ENCODE results near the gene WHRN.

The WHRN gene

DNA sequence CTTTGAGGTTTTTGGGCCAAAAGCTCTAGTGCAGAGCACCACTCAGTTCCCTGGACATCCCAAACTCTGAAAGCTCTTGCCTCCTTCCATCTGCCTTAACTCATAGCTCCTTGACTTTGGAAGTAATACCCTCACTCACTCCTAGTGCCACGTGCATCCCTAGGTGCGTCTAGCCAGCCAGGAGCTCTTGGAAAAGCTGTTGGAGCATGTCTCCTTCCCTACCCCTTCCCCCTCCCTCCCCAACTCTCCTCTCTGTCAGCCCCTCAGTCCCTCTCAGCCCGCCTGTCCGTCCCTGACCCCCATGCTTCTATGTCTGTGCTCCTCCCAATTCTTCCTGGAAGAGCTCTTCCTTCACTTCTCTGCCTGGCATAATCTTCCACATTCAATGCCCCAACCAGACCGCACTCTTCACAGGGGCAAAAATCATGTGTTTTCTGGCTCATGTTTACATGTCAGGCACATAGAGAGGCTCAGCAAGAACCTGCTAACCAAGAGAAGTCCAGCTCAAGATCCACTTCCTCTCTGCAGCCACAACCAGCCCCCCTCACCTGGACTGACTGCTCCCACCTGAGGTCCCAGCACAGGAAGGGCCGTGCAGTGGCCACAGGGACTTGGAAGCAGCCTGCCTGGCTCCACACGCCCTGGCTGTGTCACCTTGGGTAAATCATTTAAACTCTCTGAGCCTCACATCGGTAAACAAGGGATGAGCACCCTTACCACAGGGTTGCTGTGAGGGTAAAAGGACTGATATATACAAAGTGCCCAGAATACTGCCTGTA lies 58.4 kb downstream of the WHRN start:
- no peak for DNase-seq

DNA sequence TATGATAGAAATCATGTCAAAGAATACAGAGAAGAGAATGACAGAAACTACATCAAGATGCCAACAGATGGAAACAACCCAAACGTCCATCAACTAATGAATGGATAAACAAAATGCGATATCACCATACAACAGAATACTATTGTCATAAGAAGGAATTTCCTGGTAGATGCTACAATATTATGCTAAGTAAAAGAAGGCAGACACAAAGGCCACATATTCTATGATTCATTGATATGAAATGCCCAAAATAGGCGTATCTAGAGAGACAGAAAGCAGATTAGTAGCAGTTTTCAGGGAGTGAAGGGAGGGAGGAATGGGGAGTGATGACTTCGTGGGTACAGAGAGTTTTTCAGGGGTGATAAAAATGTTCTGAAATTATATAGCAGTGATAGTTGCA lies 59.2 kb downstream of the WHRN start:
- DNase-seq = no peak

DNA sequence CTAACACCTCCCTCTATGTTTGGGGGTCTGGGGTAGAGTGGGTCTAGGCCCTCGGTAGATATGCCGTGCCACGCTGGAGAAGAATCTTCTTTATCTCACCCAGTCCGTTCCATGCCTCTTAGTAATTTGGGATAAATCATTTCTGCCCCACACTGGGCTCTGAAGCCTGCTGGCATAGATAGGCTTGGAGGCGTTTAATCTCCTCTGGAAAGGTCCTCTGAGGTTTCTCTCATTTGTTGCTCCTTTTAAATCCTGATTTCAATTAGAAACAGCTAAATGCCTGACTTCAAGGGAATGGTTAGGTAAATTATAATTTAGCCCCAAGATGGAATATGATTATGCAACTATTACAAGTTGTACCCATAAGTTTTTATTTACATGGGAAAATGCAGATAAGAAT lies 59.7 kb downstream of the WHRN start:
- no peak for DNase-seq

DNA sequence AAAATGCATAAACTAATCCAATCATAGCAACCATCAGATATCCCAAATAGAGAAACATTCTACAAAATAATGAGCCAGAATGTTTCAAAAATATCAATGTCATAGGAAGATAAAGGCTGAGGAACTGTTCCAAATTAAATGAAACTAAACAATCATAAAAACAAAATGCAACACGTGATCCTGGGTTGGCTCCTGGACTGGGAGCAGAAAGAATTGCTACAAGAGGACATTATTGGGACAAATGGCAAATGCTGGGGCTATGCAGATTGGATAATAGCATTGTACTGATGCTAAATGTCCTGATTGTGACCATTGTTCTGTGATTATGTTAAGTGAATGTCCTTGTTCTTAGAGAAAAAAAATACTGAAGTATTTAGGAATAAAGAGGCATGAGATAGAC lies 63.3 kb downstream of the WHRN start:
- no peak for DNase-seq

DNA sequence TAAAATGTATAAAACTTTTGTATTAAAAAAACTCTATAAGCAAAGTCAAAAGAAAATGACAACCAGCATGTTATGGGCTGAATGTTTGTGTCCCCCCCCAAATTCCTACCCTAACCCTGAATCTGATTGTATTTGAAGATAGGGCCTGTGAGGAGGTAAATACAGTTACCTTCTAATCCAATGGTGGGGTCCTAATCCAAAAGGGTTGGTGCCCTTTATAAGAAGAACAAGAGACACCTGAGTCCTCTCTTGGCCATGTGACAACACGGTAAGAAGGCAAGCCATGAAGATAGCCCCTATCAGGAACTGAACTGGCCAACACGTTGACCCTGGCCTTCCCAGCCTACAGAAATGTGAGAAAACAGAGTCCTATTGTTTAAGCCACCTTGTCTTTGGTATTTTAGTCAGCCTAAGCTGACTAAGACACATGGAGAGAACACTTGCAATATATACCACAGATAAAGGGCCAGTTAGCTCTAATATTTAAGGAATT lies 67.8 kb downstream of the WHRN start:
- DNase-seq = no peak

DNA sequence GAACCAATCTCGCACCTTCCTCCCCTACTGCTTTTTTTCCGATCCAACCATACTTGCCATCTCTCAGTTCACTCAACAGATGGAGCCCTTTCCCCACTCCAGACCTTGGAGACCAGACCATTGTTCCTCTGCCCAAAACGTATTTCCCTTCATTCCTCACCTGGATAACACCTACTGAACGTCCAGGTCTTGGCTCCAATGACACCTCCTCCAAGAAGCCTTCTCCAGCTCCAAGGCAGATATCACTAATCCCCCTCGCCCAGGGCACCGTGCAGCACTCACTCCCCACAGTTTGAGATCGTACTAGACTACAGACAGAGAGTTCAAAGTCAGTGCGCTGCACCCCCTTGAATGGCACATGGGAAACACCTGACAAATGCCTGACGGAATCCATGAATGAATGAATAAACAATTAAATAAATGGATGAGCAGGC lies 70.4 kb downstream of the WHRN start:
- DNase-seq = no peak

DNA sequence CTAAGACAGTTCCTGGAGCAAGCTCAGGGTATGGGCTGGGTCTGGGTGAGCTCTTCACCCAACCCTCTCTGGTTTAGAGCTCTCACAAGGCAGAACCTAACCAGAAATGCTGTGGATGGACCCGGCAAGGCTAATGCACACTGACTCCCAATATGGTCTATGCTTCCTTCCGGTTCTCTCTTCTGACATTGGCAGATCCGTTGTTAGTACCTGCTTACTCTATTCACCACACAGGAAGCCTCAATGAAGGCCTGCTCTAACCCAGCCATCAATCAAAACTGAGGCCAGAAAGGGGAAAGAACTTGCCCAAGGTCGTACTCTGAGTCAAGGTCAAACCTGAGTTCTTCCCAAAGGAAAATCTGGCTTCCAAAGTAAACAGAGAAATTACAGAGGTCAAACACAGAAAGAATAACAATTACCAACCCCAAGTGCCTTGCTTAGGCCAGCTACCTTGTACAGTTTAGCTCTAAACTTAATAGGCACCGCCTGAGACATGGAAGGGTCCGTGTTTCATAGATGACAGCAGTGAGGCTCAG lies 71.5 kb downstream of the WHRN start:
- DNase-seq = no peak

DNA sequence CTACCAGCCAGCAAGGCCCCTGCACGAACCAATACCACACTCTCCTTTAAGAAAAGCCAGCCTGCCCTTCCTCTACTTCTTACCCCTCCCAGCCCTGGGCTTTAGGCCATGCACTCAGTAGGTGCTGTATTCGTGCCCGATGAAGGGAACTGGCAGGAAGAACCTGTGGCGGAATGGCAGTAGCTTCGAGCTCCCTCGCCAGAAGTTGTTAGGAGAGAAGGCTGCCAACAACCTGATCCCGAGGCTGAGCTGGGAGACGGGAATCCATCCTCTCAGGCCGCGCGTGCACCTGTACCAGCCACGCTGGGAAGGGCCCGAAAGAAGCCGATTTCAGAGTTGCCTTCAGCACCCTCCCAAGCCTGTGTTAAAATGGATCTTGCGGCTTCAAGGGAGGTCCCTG lies 72.2 kb downstream of the WHRN start:
- no peak for DNase-seq

DNA sequence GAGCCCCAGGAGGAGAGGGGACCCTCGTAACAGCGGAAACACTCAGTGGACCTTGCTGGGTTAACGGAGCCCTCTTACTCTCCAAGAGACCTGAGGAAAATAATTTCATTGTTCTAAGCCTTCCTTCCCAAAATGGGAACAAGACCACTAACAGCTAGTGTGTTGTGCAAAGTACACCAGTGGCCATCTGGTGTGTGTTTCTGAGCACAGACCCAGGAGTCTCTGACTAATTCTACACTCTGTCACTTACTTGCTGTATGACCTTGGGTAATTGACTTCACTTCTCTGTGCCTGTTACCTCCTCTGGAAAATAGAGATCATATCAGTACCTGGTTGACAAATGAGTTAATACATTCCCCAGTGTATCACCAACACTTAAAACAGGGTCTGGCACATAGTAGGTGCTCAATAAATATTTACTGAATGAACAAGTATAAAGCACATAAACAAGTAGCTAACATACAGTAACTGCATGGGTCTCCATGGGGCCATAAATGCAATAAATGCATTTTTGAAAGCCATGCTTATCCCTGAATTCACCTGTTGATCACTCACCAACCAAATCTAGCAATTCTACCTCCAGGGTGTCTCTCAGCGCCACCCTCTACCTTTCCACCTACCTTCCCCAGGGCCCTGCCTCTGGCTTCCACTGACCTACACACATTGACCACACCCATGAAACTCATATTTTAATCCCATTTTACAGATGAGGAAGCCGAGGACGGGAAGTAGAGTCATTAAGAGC lies 72.8 kb downstream of the WHRN start:
- no peak for DNase-seq

DNA sequence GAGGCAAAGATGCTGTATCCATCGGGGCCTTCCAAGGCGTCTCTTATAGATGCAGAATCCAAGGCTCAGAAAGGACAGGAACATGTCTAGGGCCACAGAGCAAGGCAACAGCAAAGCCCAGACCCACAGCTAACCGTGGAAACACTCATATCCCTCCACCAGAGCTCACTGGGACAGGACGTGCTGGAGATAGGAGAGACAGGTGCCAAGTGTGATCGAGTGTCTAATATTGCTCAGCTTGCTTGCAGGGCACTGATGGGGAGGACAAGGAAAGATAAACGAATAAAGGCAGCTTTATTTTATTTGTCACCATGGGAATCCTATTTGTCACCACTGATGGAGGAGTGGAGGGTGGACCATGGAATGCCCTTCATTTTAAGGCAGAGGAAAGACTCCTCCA lies 73.5 kb downstream of the WHRN start:
- DNase-seq = no peak

DNA sequence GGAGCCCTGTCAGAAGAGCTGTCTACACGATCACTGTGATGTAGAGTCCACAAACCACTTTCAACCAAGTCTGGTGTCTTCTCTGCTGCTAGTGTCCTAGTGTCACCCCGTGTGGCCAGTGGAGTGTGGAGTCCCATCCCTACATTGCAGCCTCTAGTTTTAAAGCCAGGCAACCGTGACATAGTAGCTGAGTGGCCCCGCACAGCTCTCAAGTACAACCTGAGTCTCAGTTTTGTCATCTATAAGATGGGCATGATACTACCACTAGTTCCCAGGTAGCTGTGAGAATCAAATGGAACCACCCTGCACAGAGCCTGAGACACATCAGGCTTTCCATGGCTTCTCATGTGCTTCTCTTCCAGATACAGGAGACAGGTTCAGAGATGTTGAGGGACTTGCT lies 74.3 kb downstream of the WHRN start:
- no peak for DNase-seq

DNA sequence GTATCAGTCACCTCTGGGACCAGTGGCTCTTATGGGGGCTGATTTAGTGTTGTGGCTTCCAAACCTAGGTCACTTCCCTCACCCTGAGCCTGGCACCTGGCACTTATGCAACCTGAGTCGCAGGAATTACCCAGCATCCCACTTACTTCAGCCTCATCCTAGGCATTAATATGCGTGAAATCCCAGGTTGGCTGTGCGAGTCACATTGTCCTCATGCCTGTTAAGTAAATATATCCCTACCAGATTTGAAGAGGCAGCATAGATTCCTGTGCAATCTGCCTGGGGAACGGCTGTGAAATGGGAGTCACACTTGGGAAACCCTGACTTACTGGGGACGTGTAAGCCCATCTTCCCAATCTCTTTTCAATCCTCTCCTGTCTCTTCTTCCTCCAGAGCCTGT lies 74.8 kb downstream of the WHRN start:
- DNase-seq = no peak

DNA sequence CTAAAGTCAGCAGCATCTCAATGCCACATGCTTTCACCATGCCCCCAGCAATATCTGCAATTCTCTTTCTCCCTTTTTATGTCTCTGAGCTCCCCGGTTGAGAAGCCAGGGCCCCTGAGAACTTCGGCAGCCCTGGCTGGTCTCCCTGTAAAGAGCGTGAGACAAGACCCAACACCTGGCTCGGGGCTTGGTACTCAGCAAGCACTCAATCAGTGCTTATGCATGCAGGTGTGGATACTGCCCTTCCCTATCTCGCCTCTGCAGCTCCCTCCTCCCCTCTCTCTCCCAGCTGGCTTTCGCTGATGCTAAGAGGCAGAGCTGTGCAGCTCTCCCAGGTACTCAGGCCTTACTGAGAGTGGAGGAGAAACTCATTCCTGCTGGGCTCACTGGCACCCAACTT lies 75.8 kb downstream of the WHRN start:
- no peak for DNase-seq

DNA sequence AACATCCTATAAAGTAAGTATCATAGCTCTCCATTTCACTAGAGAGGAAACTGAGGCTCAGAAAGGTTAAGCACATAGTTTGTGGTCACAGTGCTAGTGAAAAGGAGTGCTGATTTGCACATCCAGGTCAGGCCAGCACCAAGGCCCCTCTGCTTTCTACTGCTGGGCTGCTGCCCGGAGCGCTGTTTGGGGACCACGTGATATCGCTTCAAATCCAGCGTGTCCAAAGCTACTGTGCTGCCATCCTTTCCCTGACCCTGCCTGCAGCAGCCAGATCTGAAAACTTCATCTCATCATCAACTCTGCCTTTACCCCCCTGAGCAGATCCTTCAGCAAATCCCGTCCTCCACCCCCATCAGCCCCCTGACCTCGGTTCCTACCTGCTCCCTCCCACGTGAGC lies 76.8 kb downstream of the WHRN start:
- no peak for DNase-seq

DNA sequence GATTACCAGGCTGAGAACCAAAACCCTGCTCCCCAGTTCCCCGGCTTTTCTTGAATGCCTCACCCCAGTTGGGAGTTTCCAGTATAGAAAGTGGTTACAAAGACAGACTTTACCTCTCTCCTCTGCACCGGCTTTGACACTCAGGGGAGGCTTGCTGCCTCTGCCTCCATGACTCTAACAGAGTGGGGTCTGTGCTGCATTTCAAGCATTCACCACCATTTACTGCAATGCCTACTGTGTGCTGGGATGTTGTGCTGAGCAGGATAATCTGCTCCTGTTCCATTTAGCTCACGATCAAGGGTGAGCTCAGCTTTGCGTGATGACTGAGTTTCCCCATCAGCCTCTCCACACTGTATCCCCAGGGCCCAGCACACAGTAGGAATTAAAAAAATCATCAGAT lies 77.6 kb downstream of the WHRN start:
- no peak for DNase-seq

DNA sequence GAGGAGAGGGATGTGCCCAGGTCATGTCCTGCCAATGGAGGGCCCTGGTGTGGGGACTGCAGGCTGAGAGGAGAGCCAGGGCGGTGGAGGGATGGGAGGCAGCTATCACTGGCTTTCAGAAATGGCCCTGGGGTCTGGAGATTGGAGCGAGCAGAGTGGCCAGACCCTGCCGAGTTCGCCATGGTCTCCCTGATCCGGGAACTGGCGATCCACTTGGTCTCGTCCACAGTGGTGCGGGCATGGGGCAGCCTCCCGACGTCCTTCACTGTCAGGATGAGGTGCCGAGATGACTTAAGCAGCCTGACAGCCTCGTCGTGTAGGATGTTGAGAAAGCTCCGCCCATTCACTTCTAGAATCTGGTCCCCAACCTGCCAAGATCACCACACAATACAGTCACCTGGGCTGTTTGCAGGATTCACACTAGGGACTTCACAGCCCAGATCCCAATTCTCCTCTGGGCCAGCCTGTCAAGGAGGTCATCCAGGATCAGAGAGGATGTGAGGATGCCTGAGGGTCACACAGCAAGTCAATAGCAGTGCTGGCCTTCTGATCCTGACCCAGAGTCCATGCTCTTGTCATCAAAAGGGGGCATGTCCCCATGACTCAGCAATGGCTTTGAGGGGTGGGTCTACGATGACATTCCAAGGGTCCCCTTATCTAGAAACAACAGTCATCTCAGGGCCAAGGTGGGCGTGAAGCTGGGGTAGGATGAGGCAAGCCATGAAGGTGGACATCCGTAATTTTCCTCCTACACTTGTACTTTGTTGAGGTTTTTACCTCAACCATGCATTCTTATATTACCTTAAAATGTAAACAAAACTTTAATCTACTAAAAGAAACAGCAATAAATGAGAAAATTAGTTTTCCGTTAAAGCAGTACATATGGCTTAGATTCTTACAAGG lies 79.0 kb downstream of the WHRN start:
- no peak for DNase-seq

DNA sequence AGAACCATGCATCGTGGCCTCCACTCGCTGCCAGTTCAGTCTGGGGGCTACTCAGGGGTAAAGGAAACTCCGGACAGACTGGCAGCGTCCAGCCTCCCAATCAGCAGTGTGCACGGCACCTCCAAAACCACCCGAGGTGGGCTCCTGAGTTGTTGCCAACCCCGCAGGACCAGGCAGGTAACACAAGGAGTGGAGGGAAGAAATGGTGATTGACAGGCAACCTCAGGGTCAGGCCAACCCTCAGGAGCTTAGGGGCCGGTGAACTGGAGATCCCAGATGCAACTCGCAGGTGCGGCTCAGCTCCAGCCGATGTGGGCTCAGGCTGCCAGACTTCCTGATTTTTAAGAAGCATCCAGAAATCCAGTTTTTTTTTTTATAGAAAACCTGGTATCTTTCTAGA lies 80.1 kb downstream of the WHRN start:
- DNase-seq = no peak

DNA sequence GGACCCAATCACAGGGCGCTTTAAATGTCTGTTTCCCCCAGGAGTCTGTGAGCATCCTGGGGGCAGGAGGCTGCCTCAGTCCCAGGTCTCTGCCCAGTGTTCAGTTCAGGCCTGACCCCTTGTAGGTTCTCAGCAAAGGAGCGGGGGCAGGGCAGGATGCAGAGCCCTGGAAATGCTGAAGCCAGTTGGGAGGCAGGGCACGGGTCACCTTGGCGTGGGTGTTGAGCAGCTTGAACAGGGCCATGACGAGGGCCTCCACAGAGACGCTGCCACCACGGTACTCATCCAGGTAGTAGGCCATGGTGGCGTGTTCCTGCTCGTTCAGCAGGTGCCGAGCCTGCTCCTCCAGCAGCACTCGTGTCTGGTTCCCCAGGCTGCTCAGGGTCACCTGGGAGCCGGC lies 81.1 kb downstream of the WHRN start:
- DNase-seq = no peak

DNA sequence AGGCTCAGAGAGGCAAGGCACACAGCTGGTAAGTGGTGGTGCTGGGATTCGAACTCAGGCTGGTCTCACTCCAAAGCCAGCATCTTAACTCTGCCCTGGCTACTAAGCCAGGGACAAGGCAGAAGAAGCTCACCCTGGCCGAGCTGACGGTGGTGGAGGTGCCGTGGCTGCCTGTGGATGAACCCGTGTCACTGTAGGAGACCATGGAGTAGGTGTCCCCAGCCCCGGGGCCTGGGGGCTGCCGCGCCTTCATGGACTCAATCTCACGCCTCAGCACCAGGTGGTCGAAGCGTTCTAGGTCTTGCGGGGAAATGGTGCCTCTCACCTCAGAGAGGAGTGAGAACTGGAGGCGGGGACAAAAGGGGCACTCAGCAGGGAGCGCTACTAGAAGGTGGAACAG lies 82.1 kb downstream of the WHRN start:
- DNase-seq = no peak

DNA sequence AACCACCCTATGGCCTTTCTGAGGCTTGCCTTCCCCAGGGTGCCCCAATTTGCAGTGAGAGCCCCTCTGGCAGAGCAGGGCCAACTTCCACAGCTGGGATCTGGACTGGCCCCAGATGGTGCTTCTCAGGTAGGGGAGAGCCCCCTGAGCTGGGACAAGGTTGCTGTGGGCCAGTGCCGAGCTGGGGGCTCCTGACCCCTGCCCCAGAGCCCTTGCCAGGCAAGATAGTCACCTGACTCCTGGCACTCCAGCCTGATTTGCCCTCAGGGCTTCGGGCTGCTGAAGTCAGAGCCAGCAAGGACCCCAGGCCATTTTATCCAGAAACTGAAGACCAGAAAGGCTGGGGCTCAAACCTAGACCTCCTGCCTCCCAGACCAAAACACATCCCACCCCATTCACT lies 84.1 kb downstream of the WHRN start:
- no peak for DNase-seq

DNA sequence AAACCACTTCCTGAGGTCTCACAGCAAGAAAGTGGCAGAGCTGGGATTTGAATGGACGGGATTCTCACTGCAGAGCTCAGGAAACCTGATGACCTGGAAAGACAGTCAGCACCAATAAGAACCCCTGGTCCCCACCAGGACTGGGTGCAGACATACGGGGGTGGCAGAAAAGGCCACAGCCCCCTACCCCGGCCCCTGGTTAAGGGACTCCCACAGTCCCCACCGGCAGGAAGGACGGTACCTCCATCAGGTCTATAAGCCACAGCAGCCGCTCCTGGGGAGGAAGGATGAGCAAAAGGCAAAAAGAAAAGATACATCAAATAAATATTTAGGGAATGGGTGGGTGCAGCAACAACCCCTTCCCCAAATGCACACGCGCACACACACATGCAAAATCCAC lies 85.5 kb downstream of the WHRN start:
- DNase-seq = no peak

DNA sequence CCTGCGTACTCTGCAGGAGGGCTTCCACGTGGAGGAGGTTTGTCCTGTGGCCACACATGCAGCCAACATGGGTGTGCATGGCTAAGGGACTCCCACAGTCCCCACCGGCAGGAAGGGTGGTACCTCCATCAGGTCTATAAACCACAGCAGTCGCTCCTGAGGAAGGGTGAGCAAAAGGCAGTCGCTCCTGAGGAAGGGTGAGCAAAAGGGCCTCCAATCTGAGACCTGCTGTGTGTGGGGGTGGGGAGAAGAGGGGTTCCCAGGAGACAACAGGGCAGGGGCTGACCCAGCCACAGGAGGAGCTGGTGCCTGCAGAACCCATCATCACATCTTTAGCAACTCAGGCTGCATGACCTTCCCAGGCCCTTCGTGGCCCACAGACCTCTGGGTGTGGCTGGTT lies 87.2 kb downstream of the WHRN start:
- no peak for DNase-seq

DNA sequence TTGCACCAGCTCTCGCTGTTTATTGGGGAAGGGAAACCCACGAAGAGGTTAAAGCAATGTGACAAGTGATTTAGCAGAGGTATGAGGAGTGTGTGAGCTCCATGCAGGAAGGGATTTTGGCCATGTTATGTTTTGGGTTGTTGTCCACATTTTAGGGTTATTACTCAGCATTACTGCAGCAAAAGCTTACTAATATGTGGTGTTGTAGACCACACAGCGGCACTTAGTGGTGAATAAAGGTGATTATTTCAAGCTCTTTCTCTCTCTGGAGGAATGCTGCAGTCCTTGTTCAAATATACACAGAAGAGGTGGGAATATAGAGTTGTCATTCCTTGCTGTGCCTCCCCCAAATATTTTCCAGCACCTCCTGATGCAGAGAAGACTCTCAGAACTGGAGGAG lies 87.8 kb downstream of the WHRN start:
- DNase-seq = no peak

Data from stimulated activated CD4-positive, alpha-beta T cell treated with anti-CD3 and anti-CD28 coated beads, Interleukin-12 subunit alpha, Interleukin-12 subunit beta, amount 100 ng/mL, for 4 hours (primary cell).